Endothelial cell of umbilical vein (primary cell): ENCODE results near the gene PLEKHG5.

Source experiments
- CTCF ChIP-seq, 2 donors: IDR thresholded peaks; 1 replicate in 1 of 2; 2 replicates in 1 of 2; pipeline ENCODE4 v1.5.1; 2011; ENCODE audit warnings: low read length in 2 of 2, mild to moderate bottlenecking in 2 of 2, moderate library complexity in 2 of 2, control low read depth in 1 of 2, inconsistent platforms in 1 of 2, low read depth in 1 of 2; ENCODE audit not compliant: insufficient read depth in 1 of 2; ENCODE audit errors: extremely low read depth in 1 of 2
- EZH2 ChIP-seq: IDR thresholded peaks from 2 replicates; pipeline ENCODE4 v1.6.1; 2012; ENCODE audit warnings: borderline replicate concordance, low read depth, mild to moderate bottlenecking, moderate library complexity, low read length, inconsistent platforms; ENCODE audit not compliant: severe bottlenecking
- FOS ChIP-seq: IDR thresholded peaks from 2 replicates; pipeline ENCODE4 v1.6.1; 2011; ENCODE audit warnings: mild to moderate bottlenecking, low read length, moderate library complexity, borderline replicate concordance; ENCODE audit not compliant: insufficient read depth
- GATA2 ChIP-seq: IDR thresholded peaks from 2 replicates; pipeline ENCODE4 v1.7.0; 2011; ENCODE audit warnings: low read depth, mild to moderate bottlenecking, moderate library complexity, mixed read lengths, low read length; ENCODE audit not compliant: insufficient read length, insufficient read depth
- MAX ChIP-seq: IDR thresholded peaks from 2 replicates; pipeline ENCODE4 v1.6.1; 2011; ENCODE audit not compliant: insufficient read depth, insufficient read length
- MYC ChIP-seq: IDR thresholded peaks from one replicate; pipeline ENCODE4 v1.6.1; 2011; ENCODE audit warnings: mild to moderate bottlenecking, low read depth, low read length
- POLR2A ChIP-seq: IDR thresholded peaks from 2 replicates; pipeline ENCODE4 v1.6.1; 2012; ENCODE audit warnings: low read depth, mild to moderate bottlenecking, control low read depth, low read length
- POLR2AphosphoS5 ChIP-seq: IDR thresholded peaks from 2 replicates; pipeline ENCODE4 v1.6.1; 2012; ENCODE audit warnings: low read depth, mild to moderate bottlenecking, control low read depth, low read length, moderate library complexity; ENCODE audit not compliant: insufficient read depth

- TF ChIP-seq CTCF (IDR thresholded peaks at IDR 0.05; ENCODE audit: extremely low read depth in 1 of 2, insufficient read depth in 1 of 2, low read depth in 1 of 2, low read length in 2 of 2) (peak in 1 of 2 donors; percentile 26), MAX (no peak), POLR2A (peak; percentile 92), POLR2AphosphoS5 (peak; percentile 81), EZH2 (no peak), GATA2 (no peak), FOS (no peak), MYC (no peak)
These were observed 6.0 kb downstream of the PLEKHG5 start for GRCh38 chr1:6485168-6486101.
